SH-SY5Y (cell line): ENCODE data around the gene MPDZ.

Experiments
- GATA2 ChIP-seq: IDR thresholded peaks from 2 replicates; pipeline ENCODE4 v1.6.1; 2011; ENCODE audit warnings: mild to moderate bottlenecking, low read depth, low read length
- GATA3 ChIP-seq: IDR thresholded peaks from 2 replicates; pipeline ENCODE4 v1.6.1; 2011; ENCODE audit warnings: low read depth, mild to moderate bottlenecking, low read length, moderate library complexity

DNA sequence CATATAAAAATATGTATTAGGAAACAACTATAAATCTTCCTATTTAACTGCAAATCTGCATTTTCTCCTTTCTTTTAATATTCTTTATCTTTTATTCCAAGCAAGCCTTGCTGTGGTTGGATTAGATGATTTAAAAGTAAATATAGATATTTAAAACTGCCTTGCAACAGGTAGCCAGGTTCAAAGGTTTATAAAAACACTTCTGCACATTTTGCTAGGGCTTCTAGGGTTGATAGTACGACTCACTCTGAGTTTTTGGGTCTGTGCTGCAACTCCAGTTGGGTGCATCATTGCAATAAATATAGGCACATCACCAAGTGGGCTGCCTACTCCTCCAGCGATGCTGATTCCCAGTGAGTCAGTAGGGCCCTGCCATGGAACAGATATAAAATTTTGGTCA lies 167.7 kb downstream of the MPDZ start:
- TF ChIP-seq GATA2 = no peak
- TF ChIP-seq GATA3 = no peak
